Cardiac fibroblast (primary cell): Measurements from ENCODE around the gene ESYT3.

Experiments
- DNase-seq, 2 donors: peaks; one replicate each; pipeline versions ENCODE4 v3.0.0 to v3.0.0-alpha.2; 2010; ENCODE audit warnings: low read depth in 2 of 2
- H3K4me3 ChIP-seq, 2 donors: replicated peaks in 1 of 2; 1 replicate in 1 of 2; 2 replicates in 1 of 2; pipeline ENCODE4 v1.5.1; 2011; ENCODE audit warnings: low read depth in 2 of 2, low read length in 2 of 2, mild to moderate bottlenecking in 2 of 2, moderate library complexity in 1 of 2
- TF ChIP-seq, protein P1 (sequence below): IDR thresholded peaks from one replicate; pipeline ENCODE4 v1.5.1; 2011; ENCODE audit warnings: low read depth, mild to moderate bottlenecking, low read length, inconsistent platforms

The ESYT3 gene

DNA sequence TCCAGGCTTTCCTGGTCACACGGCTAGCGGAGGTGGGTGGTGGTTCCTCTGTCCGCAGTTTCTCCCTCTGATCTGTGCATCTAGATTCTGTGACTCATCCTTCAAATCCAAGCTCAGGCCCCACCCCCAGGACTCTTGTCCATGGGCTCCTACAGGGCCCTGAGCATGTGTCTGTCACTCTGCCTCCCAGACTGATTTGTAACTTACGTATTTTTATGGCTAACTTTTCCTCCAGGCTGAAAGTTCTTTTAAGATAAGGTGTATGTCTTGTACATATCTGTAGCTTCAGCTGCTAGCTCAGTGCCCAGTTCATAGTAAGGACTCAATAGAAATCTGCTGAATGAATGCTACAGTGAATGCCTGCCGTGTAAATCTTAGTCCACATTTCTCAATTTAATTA lies 8.0 kb downstream of the ESYT3 start:
- TF ChIP-seq, protein P1, sequence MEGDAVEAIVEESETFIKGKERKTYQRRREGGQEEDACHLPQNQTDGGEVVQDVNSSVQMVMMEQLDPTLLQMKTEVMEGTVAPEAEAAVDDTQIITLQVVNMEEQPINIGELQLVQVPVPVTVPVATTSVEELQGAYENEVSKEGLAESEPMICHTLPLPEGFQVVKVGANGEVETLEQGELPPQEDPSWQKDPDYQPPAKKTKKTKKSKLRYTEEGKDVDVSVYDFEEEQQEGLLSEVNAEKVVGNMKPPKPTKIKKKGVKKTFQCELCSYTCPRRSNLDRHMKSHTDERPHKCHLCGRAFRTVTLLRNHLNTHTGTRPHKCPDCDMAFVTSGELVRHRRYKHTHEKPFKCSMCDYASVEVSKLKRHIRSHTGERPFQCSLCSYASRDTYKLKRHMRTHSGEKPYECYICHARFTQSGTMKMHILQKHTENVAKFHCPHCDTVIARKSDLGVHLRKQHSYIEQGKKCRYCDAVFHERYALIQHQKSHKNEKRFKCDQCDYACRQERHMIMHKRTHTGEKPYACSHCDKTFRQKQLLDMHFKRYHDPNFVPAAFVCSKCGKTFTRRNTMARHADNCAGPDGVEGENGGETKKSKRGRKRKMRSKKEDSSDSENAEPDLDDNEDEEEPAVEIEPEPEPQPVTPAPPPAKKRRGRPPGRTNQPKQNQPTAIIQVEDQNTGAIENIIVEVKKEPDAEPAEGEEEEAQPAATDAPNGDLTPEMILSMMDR: no peak
- H3K4me3 ChIP-seq: no peak overlapping the region
- peak; percentile 39 to 55 for DNase-seq

DNA sequence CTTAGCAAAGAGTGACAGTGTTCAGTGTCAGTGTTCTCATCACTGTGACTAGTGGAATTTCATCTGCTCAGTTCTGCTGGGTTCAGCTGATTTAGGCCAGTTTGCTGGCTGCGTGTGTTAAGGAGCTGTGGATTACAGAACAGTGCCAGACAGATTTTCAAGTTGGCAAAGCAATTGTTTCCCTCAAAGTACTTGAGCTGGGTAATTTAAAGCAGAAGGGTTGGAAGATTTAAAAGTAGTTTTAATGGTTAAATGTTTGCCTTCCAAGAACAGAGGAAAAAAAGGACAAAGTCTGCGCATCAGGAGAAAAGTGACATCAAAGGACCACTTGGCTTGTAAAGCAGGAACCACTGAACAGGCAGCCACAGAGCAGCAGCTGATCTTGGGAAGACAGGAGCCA lies 8.7 kb downstream of the ESYT3 start:
- H3K4me3 ChIP-seq: no peak overlapping the region
- no peak for DNase-seq
- TF ChIP-seq, protein P1: no peak

DNA sequence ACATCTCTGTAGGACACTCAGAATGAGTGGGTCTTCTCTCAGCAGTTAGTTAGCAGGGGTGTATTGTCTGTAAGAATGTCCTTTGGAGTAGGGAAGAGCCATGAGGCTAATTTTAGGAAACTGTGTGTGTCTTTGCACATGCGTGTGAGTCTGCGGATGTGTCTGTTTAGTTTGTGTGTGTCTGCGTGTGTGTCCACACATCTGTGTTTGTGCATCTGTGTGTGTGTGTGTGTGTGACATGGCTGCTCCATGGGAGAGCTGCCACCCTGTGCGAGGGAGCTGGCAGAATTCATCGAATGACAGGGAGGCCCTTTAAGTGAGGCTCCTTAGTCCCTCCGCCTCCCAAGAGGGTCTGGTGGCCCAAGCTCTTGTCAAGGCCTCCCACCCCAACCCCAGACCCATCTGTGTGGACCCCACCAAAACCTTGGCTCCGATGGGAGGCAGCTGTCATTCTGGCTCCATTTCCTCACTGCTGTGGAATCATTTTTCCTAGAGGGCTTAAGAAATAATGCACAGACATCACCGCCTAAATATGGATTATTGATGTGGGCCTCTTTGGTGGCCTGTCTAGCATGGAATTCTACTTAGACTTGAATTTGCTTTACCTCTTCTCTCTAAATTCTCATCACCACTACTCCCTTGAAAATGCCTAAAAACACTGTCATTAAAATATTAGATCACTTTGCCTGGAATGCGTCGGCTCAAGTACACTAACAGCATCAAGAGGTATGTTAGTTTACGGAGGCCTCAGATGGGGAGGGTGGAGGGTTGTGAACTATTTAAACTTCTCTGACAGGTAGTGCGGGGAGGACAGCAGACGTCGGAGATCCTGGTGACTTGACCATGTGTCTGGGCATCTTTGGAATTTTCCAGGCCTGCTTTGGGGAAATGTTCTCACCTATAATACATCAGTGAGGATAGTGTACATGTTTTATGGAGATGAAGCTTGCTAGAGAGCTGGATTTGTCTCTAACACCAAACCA lies 9.4 kb downstream of the ESYT3 start:
- H3K4me3 ChIP-seq: no peak overlapping the region
- no peak for DNase-seq
- TF ChIP-seq, protein P1: no peak

DNA sequence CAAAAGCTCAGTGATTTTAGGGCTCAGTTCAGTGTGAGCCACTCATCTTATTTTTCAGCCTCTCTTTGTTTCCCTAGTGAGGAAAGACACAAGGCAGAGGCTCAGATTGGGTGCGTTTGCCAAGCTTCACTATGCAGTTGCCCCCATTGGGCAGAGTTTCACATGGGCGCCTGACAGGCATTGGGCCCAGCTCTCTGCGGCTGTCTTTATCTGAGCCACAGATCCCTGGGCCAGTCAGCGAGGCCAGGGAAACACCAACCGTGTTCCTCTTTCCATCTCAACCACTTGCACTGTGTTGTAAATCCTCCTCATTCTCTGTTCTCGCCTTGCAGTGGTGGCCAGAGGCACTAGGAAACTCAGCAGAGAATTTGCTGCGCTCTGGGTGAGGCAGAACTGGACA lies 10.8 kb downstream of the ESYT3 start:
- H3K4me3 ChIP-seq: no peak overlapping the region
- DNase-seq: no peak
- TF ChIP-seq, protein P1: no peak

DNA sequence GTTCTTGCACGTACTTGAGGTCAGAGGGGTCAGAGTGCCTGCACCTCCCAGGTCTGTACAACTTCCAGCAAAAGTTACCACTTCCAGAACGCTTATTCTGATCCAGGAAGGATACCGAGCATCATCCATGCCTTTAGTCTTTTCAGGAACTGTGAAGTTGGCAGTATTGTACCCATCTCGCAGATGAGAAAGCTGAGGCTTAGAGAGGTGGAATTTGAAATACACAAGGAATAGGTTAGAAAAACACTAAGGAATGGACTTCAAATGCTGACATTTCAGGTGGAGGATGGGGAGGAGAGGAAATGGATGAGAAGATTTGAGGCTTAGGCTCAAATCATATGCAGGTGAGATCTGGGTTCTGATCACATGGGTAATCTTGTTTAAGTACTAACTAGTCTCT lies 11.2 kb downstream of the ESYT3 start:
- TF ChIP-seq, protein P1: no peak
- DNase-seq: no peak
- no peak overlapping the region for H3K4me3 ChIP-seq

DNA sequence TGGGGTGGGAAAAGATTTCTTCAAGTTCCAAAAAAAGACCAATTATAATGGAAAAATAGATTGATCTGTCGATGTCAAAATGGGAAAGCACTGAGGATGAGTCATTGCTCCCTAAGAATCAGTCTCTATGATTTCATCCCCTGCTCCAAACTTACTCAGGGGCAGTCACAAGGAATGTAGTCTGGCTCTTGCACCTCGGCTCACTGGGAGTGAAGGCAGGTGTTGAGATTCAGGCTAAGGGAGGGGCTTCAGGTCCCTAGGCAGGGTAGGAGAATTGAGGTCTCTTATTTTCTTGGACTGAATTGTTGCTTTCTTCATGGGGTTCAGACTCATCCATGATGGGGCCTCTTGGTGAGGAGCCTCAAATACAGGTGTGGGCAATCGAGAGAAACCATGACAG lies 14.2 kb downstream of the ESYT3 start:
- TF ChIP-seq, protein P1: no peak
- no peak for DNase-seq
- no peak overlapping the region for H3K4me3 ChIP-seq
